ENCODE data around the gene RTP2.

RTP2 gene

GRCh38 chr3:187746442-187747281 lies 44.3 kb upstream of the RTP2 start:
- no peak for ATAC-seq
- TF ChIP-seq RARB (CRISPR knock-in tag; IDR thresholded peaks at IDR 0.05) (no peak), ZNF8 (CRISPR knock-in tag; IDR thresholded peaks at IDR 0.05) (no peak), TCF4 (CRISPR knock-in tag; IDR thresholded peaks at IDR 0.05; ENCODE audit: borderline replicate concordance) (no peak), ISL1 (CRISPR knock-in tag; IDR thresholded peaks at IDR 0.05) (no peak), GLIS3 (CRISPR knock-in tag; IDR thresholded peaks at IDR 0.05) (no peak), CREB5 (CRISPR knock-in tag; IDR thresholded peaks at IDR 0.05; ENCODE audit: low read depth) (no peak), PPARA (CRISPR knock-in tag; IDR thresholded peaks at IDR 0.05; ENCODE audit: borderline replicate concordance) (no peak), CSRNP3 (CRISPR knock-in tag; IDR thresholded peaks at IDR 0.05) (no peak), TSHZ2 (CRISPR knock-in tag; IDR thresholded peaks at IDR 0.05) (no peak), ZFP3 (CRISPR knock-in tag; IDR thresholded peaks at IDR 0.05) (no peak), ZNF565 (CRISPR knock-in tag; conservative IDR thresholded peaks at IDR 0.05; ENCODE audit: low read depth) (no peak), ZNF70 (CRISPR knock-in tag; IDR thresholded peaks at IDR 0.05) (no peak), ZC3H10 (CRISPR knock-in tag; IDR thresholded peaks at IDR 0.05) (no peak), TOX (CRISPR knock-in tag; IDR thresholded peaks at IDR 0.05; ENCODE audit: borderline replicate concordance) (no peak), CSDC2 (CRISPR knock-in tag; IDR thresholded peaks at IDR 0.05) (no peak), PATZ1 (CRISPR knock-in tag; IDR thresholded peaks at IDR 0.05; ENCODE audit: borderline replicate concordance) (no peak), BACH2 (CRISPR knock-in tag; IDR thresholded peaks at IDR 0.05; ENCODE audit: borderline replicate concordance) (no peak), ESRRG (CRISPR knock-in tag; IDR thresholded peaks at IDR 0.05) (no peak), POU6F1 (CRISPR knock-in tag; IDR thresholded peaks at IDR 0.05; ENCODE audit: borderline replicate concordance, low read depth) (no peak), ZFP30 (CRISPR knock-in tag; IDR thresholded peaks at IDR 0.05) (no peak)

- ATAC-seq: no peak
- TF ChIP-seq ZFP3 (CRISPR knock-in tag; IDR thresholded peaks at IDR 0.05) (no peak), CREB5 (CRISPR knock-in tag; IDR thresholded peaks at IDR 0.05; ENCODE audit: low read depth) (no peak), TCF4 (CRISPR knock-in tag; IDR thresholded peaks at IDR 0.05; ENCODE audit: borderline replicate concordance) (no peak), ISL1 (CRISPR knock-in tag; IDR thresholded peaks at IDR 0.05) (no peak), SNAI2 (CRISPR knock-in tag; IDR thresholded peaks at IDR 0.05) (no peak), TSHZ2 (CRISPR knock-in tag; IDR thresholded peaks at IDR 0.05) (no peak), ZC3H10 (CRISPR knock-in tag; IDR thresholded peaks at IDR 0.05) (no peak), BACH2 (CRISPR knock-in tag; IDR thresholded peaks at IDR 0.05; ENCODE audit: borderline replicate concordance) (no peak), OSR1 (CRISPR knock-in tag; IDR thresholded peaks at IDR 0.05) (no peak), PPARA (CRISPR knock-in tag; IDR thresholded peaks at IDR 0.05; ENCODE audit: borderline replicate concordance) (no peak), ZFP30 (CRISPR knock-in tag; IDR thresholded peaks at IDR 0.05) (no peak), ARNTL (CRISPR knock-in tag; IDR thresholded peaks at IDR 0.05; ENCODE audit: borderline replicate concordance, low read depth) (no peak), ESRRG (CRISPR knock-in tag; IDR thresholded peaks at IDR 0.05) (no peak), ZNF8 (CRISPR knock-in tag; IDR thresholded peaks at IDR 0.05) (no peak), GLIS3 (CRISPR knock-in tag; IDR thresholded peaks at IDR 0.05) (no peak), TOX (CRISPR knock-in tag; IDR thresholded peaks at IDR 0.05; ENCODE audit: borderline replicate concordance) (no peak)
Measured at GRCh38 chr3:187746059-187746441, 43.7 kb upstream of the RTP2 start.

Data from SK-N-SH treated with all-trans-retinoic acid at 6 μM for 48 hours (cell line).